Smooth muscle cell (in vitro differentiated cells): ENCODE measurements around the gene KCNG2. TPM values are rescaled to one million over a fixed set of nuclear protein-coding genes. Genes with fewer than 3 reads are reported as not detected.

ENCODE experiments used
- DNase-seq: peaks from one replicate; lab custom pipeline; 2025; ENCODE audit not compliant: unreplicated experiment; lab: John Stamatoyannopoulos, UW
- H2AFZ ChIP-seq: fragments of 200-600 bp; sonication (generic); 2 replicates; pipeline ENCODE4 v1.6.0; 2016; ENCODE audit warnings: antibody characterized with exemption, low read depth, mild to moderate bottlenecking
- H3F3A ChIP-seq: fragments of 200-600 bp; sonication (generic); 2 replicates; pipeline ENCODE4 v1.6.0; 2017; ENCODE audit warnings: antibody characterized with exemption, low read depth
- H3K27ac ChIP-seq: fragments of 200-600 bp; sonication (generic); 2 replicates; pipeline ENCODE4 v1.5.1; 2016; ENCODE audit warnings: low read depth, mild to moderate bottlenecking
- H3K27me3 ChIP-seq: fragments of 200-600 bp; sonication (generic); 2 replicates; pipeline ENCODE4 v1.6.1; 2016; ENCODE audit warnings: low read depth, mild to moderate bottlenecking
- H3K36me3 ChIP-seq: fragments of 200-600 bp; sonication (generic); 2 replicates; pipeline ENCODE4 v1.5.1; 2016; ENCODE audit warnings: low read depth
- H3K4me1 ChIP-seq: fragments of 200-600 bp; sonication (generic); 2 replicates; pipeline ENCODE4 v1.5.1; 2016; ENCODE audit warnings: low read depth
- H3K4me2 ChIP-seq: fragments of 200-600 bp; sonication (generic); 2 replicates; pipeline ENCODE4 v1.6.0; 2016; ENCODE audit warnings: mild to moderate bottlenecking
- H3K4me3 ChIP-seq: fragments of 200-600 bp; sonication (generic); 2 replicates; pipeline ENCODE4 v1.5.1; 2016; ENCODE audit warnings: mild to moderate bottlenecking
- H3K79me2 ChIP-seq: fragments of 200-600 bp; sonication (generic); 2 replicates; pipeline ENCODE4 v1.6.0; 2016; ENCODE audit warnings: low read depth, mild to moderate bottlenecking
- H3K9ac ChIP-seq: fragments of 200-600 bp; sonication (generic); 2 replicates; pipeline ENCODE4 v1.6.0; 2016; ENCODE audit warnings: low read depth
- H3K9me3 ChIP-seq: fragments of 200-600 bp; sonication (generic); replicated peaks from 2 replicates; pipeline ENCODE4 v1.5.1; 2016; ENCODE audit warnings: low read depth
- H4K20me1 ChIP-seq: fragments of 200-600 bp; sonication (generic); 2 replicates; pipeline ENCODE4 v1.6.0; 2016; ENCODE audit warnings: low read depth
- WGBS: methylation state at CpG from one replicate; pipeline ENCODE4 v1.1.7; 2016; ENCODE audit warnings: low lambda C conversion rate; 5-methylcytosine and 5-hydroxymethylcytosine counted together
- polyA plus RNA-seq: library from polyadenylated mRNA; unstranded; fragments of >200 nt; fragmentation: Nextera tagmentation; extraction: Ambion mirVana; gene quantifications from 2 replicates; pipeline ENCODE4 v1.2.1, GENCODE V29; 2016
- total RNA-seq: library from RNA; depleted of rRNA; stranded (reverse); fragments of >200 nt; gene quantifications from 2 replicates; pipeline ENCODE4 v1.2.3, GENCODE V29; 2014
- TF ChIP-seq, protein P1 (sequence below): fragments of 200-600 bp; sonication (generic); IDR thresholded peaks from 2 replicates; pipeline ENCODE4 v1.5.1; 2017; ENCODE audit warnings: borderline replicate concordance, mild to moderate bottlenecking, antibody characterized with exemption; ENCODE audit not compliant: insufficient read depth, poor library complexity, severe bottlenecking

Gene KCNG2
- total and polyA plus RNA-seq, 2 experiments from 2014 or later, result 0.17 TPM; not detected in 1

GRCh38 chr18:79940126-79940813 lies 142.5 kb downstream of the KCNG2 start:
- H3K27me3 ChIP-seq, result no peaks in the 10 kb centered on the region
- no peaks in the 10 kb centered on the region for H3F3A ChIP-seq
- no peaks in the 10 kb centered on the region for H3K9me3 ChIP-seq
- H3K4me2 ChIP-seq, result no peak overlapping the region
- TF ChIP-seq, protein P1, sequence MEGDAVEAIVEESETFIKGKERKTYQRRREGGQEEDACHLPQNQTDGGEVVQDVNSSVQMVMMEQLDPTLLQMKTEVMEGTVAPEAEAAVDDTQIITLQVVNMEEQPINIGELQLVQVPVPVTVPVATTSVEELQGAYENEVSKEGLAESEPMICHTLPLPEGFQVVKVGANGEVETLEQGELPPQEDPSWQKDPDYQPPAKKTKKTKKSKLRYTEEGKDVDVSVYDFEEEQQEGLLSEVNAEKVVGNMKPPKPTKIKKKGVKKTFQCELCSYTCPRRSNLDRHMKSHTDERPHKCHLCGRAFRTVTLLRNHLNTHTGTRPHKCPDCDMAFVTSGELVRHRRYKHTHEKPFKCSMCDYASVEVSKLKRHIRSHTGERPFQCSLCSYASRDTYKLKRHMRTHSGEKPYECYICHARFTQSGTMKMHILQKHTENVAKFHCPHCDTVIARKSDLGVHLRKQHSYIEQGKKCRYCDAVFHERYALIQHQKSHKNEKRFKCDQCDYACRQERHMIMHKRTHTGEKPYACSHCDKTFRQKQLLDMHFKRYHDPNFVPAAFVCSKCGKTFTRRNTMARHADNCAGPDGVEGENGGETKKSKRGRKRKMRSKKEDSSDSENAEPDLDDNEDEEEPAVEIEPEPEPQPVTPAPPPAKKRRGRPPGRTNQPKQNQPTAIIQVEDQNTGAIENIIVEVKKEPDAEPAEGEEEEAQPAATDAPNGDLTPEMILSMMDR, result no peak
- H3K79me2 ChIP-seq, result peaks cover 69% of the 10 kb centered on the region
- H3K36me3 ChIP-seq, result no peaks in the 10 kb centered on the region
- no peak for DNase-seq
- H3K27ac ChIP-seq, result no peak overlapping the region
- no peaks in the 10 kb centered on the region for H3K4me1 ChIP-seq
- H3K4me3 ChIP-seq, result no peak overlapping the region
- H4K20me1 ChIP-seq, result peaks cover 89% of the 10 kb centered on the region
- H3K9ac ChIP-seq, result no peak overlapping the region
- WGBS, result 97% methylated on average over 18 of the region's 18 CpGs
- H2AFZ ChIP-seq, result no peak overlapping the region

DNA sequence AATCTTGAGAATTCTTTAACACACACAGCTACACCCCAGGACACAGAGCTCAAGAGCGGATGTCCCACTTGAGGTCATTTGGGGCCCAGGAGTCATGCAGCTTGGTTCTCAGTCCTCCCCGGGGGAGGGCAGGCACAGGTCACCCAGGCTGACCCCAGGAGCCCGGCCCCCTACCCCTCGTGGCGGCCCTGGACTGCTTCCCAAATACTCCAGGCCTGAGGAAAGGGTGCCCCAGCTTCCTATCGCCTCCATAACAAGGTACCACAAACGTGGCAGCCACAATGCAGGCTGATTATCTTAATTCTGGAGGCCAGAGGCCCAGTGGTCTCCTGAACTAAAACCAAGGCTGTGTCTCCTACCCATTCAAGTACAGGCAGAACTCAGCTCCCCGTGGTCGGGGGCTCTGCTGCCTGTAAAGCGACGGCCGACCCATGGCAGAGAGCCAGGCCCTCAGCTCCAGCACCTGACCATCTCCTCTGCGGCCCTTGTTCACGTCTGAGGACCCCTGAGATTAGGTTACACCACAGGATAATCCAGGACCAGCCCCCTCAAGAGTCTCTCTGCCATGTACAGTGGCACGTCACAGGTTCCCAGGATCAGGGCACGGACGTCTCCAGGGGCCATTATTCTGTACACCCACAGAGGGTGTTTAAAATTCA lies 143.2 kb downstream of the KCNG2 start:
- WGBS, result 95% methylated on average over 17 of the region's 17 CpGs

GRCh38 chr18:79941473-79942119 lies 143.9 kb downstream of the KCNG2 start:
- Histone ChIP-seq H3K9ac (no peak overlapping the region), H2AFZ (no peak overlapping the region), H3F3A (no peaks in the 10 kb centered on the region), H3K79me2 (peaks cover 71% of the 10 kb centered on the region), H3K27me3 (no peaks in the 10 kb centered on the region), H3K4me1 (no peaks in the 10 kb centered on the region), H3K27ac (no peak overlapping the region), H4K20me1 (peaks cover 100% of the 10 kb centered on the region), H3K9me3 (no peaks in the 10 kb centered on the region), H3K4me2 (no peak overlapping the region), H3K4me3 (no peak overlapping the region), H3K36me3 (no peaks in the 10 kb centered on the region)
- no peak for DNase-seq
- WGBS, result 95% methylated on average over 16 of the region's 16 CpGs
- TF ChIP-seq, protein P1, result no peak

More for the DNA sequence above, 143.2 kb downstream of the KCNG2 start:
- Histone ChIP-seq H3F3A (no peaks in the 10 kb centered on the region), H3K27ac (no peak overlapping the region), H3K4me1 (no peaks in the 10 kb centered on the region), H4K20me1 (peaks cover 96% of the 10 kb centered on the region), H3K79me2 (peaks cover 69% of the 10 kb centered on the region), H3K9ac (no peak overlapping the region), H3K36me3 (no peaks in the 10 kb centered on the region), H2AFZ (no peak overlapping the region), H3K4me3 (no peak overlapping the region), H3K9me3 (no peaks in the 10 kb centered on the region), H3K4me2 (no peak overlapping the region), H3K27me3 (no peaks in the 10 kb centered on the region)
- TF ChIP-seq, protein P1, result no peak
- DNase-seq, result no peak
